Neural progenitor cell (in vitro differentiated cells): ENCODE data around the gene CCDC182. TPM values are rescaled to one million over a fixed set of nuclear protein-coding genes. Genes with fewer than 3 reads are reported as not detected.
A peak's percentile ranks its signal among the peaks of the same experiment; 100 is the strongest.

Experiments used
- DNase-seq: peaks from one replicate; pipeline ENCODE4 v3.0.0-alpha.2; 2016; ENCODE audit warnings: low spot score
- H2AFZ ChIP-seq: fragments of 200-600 bp; sonication (generic); replicated peaks from 2 replicates; pipeline ENCODE4 v1.6.1; 2016; ENCODE audit warnings: antibody characterized with exemption
- H3F3A ChIP-seq: fragments of 200-600 bp; sonication (generic); 2 replicates; pipeline ENCODE4 v1.6.1; 2016; ENCODE audit warnings: antibody characterized with exemption, low read depth
- H3K27ac ChIP-seq: fragments of 200-600 bp; sonication (generic); 2 replicates; pipeline ENCODE4 v1.5.1; 2016; ENCODE audit warnings: mild to moderate bottlenecking
- H3K27me3 ChIP-seq: fragments of 200-600 bp; sonication (generic); 2 replicates; pipeline ENCODE4 v1.6.1; 2016; ENCODE audit warnings: mild to moderate bottlenecking, moderate library complexity
- H3K36me3 ChIP-seq: fragments of 200-600 bp; sonication (generic); 2 replicates; pipeline ENCODE4 v1.5.1; 2016
- H3K4me1 ChIP-seq: fragments of 200-600 bp; sonication (generic); 2 replicates; pipeline ENCODE4 v1.6.1; 2016; ENCODE audit warnings: mixed run types
- H3K4me2 ChIP-seq: fragments of 200-600 bp; sonication (generic); 2 replicates; pipeline ENCODE4 v1.6.1; 2016
- H3K4me3 ChIP-seq: fragments of 200-600 bp; sonication (generic); 2 replicates; pipeline ENCODE4 v1.5.1; 2016
- H3K79me2 ChIP-seq: fragments of 200-600 bp; sonication (generic); 2 replicates; pipeline ENCODE4 v1.6.1; 2016; ENCODE audit warnings: low read depth
- H3K9ac ChIP-seq: fragments of 200-600 bp; sonication (generic); 2 replicates; pipeline ENCODE4 v1.6.1; 2016
- H3K9me3 ChIP-seq: fragments of 200-600 bp; sonication (generic); 2 replicates; pipeline ENCODE4 v1.5.1; 2016; ENCODE audit warnings: low read depth
- H4K20me1 ChIP-seq: fragments of 200-600 bp; sonication (generic); 2 replicates; pipeline ENCODE4 v1.6.1; 2016; ENCODE audit warnings: low read depth
- H3K27ac Mint-ChIP-seq: 3 replicates; pipeline ENCODE4 v1.8.0; 2021; ENCODE audit warnings: mixed read lengths
- H3K27me3 Mint-ChIP-seq: 2 replicates; pipeline ENCODE4 v1.8.0; 2022; ENCODE audit warnings: low read depth, mild to moderate bottlenecking, inconsistent platforms, moderate library complexity, mixed read lengths; ENCODE audit not compliant: insufficient read depth
- H3K36me3 Mint-ChIP-seq: 3 replicates; pipeline ENCODE4 v1.8.0; 2021; ENCODE audit warnings: mixed read lengths
- H3K4me1 Mint-ChIP-seq: 3 replicates; pipeline ENCODE4 v1.8.0; 2021; ENCODE audit warnings: mixed read lengths
- H3K4me3 Mint-ChIP-seq: 3 replicates; pipeline ENCODE4 v1.8.0; 2021; ENCODE audit warnings: mild to moderate bottlenecking, moderate library complexity, mixed read lengths
- H3K9me3 Mint-ChIP-seq: 3 replicates; pipeline ENCODE4 v1.8.0; 2020; ENCODE audit warnings: mixed read lengths
- CTCF ChIP-seq: fragments of 200-600 bp; sonication (generic); IDR thresholded peaks from 2 replicates; pipeline ENCODE4 v1.5.1; 2017; ENCODE audit warnings: antibody characterized with exemption, mild to moderate bottlenecking
- EZH2 ChIP-seq: fragments of 200-600 bp; sonication (generic); IDR thresholded peaks from 2 replicates; pipeline ENCODE4 v1.6.1; 2017; ENCODE audit warnings: antibody characterized with exemption, mild to moderate bottlenecking, moderate library complexity
- EZH2phosphoT487 ChIP-seq: fragments of 200-600 bp; sonication (generic); IDR thresholded peaks from 2 replicates; pipeline ENCODE4 v1.6.1; 2017; ENCODE audit warnings: antibody characterized with exemption
- total RNA-seq: library from RNA; depleted of rRNA; stranded (reverse); fragments of >200 nt; gene quantifications from 2 replicates; pipeline ENCODE4 v1.2.3, GENCODE V29; 2015; ENCODE audit warnings: low replicate concordance

Gene CCDC182
- total RNA-seq, 1 donor from 2014 or later: not detected

GRCh38 chr17:57726213-57726790 is 18.8 kb downstream of the CCDC182 start:
- Histone ChIP-seq H3F3A (no peaks in the 10 kb centered on the region), H3K9me3 (no peaks in the 10 kb centered on the region), H3K27ac (no peak overlapping the region), H3K9ac (no peak overlapping the region), H3K36me3 (no peaks in the 10 kb centered on the region), H4K20me1 (no peaks in the 10 kb centered on the region), H3K4me3 (no peak overlapping the region), H3K4me2 (no peak overlapping the region), H3K4me1 (peaks cover 6% of the 10 kb centered on the region), H2AFZ (no peak overlapping the region), H3K27me3 (no peaks in the 10 kb centered on the region), H3K79me2 (no peaks in the 10 kb centered on the region)
- peaks cover 8% of the 10 kb centered on the region for H3K27me3 Mint-ChIP-seq
- no peak overlapping the region for H3K4me3 Mint-ChIP-seq
- TF ChIP-seq EZH2 (no peak), CTCF (no peak), EZH2phosphoT487 (no peak)
- no peaks in the 10 kb centered on the region for H3K36me3 Mint-ChIP-seq
- peak overlapping the region; percentile 75 for H3K27ac Mint-ChIP-seq
- H3K4me1 Mint-ChIP-seq: peaks cover 49% of the 10 kb centered on the region
- H3K9me3 Mint-ChIP-seq: no peaks in the 10 kb centered on the region
- no peak for DNase-seq

DNA sequence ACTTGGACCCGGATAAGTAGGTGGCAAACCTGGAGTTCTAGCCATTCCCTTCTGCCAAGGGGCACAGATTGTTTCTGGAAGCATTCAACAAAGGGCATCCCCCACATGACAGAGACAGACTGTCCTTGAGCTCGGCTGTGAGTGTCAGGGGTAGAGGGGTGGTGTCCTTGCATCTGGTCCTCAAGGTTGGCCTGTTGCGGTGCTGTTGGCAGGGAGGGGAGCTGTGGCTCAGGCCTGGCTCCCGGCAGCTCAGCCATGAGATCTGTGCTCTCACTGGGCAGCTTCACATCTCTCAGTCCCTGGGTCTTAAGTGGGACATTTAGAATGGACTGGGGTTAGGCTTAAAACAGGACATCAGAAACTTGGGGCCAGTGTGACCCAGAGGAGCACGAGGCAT is 20.4 kb downstream of the CCDC182 start:
- peak overlapping the region; percentile 7 for H3K27ac Mint-ChIP-seq
- peaks cover 49% of the 10 kb centered on the region for H3K4me1 Mint-ChIP-seq
- no peaks in the 10 kb centered on the region for H3K79me2 ChIP-seq
- H3K4me1 ChIP-seq: peaks cover 6% of the 10 kb centered on the region
- H2AFZ ChIP-seq: no peak overlapping the region
- H3K9me3 ChIP-seq: no peaks in the 10 kb centered on the region
- no peaks in the 10 kb centered on the region for H3K9me3 Mint-ChIP-seq
- no peaks in the 10 kb centered on the region for H3K36me3 Mint-ChIP-seq
- no peak overlapping the region for H3K4me3 Mint-ChIP-seq
- H3K4me2 ChIP-seq: no peak overlapping the region
- no peak overlapping the region for H3K4me3 ChIP-seq
- no peaks in the 10 kb centered on the region for H3F3A ChIP-seq
- no peaks in the 10 kb centered on the region for H3K27me3 ChIP-seq
- TF ChIP-seq EZH2phosphoT487 (no peak), EZH2 (no peak), CTCF (no peak)
- no peak overlapping the region for H3K27ac ChIP-seq
- peaks cover 8% of the 10 kb centered on the region for H3K27me3 Mint-ChIP-seq
- no peaks in the 10 kb centered on the region for H3K36me3 ChIP-seq
- H3K9ac ChIP-seq: no peak overlapping the region
- DNase-seq: no peak
- H4K20me1 ChIP-seq: no peaks in the 10 kb centered on the region

GRCh38 chr17:57724026-57724728 is 20.9 kb downstream of the CCDC182 start:
- Histone ChIP-seq H3K4me1 (peaks cover 6% of the 10 kb centered on the region), H4K20me1 (no peaks in the 10 kb centered on the region), H2AFZ (no peak overlapping the region), H3K27ac (no peak overlapping the region), H3K4me3 (no peak overlapping the region), H3K79me2 (no peaks in the 10 kb centered on the region), H3K27me3 (no peaks in the 10 kb centered on the region), H3K36me3 (no peaks in the 10 kb centered on the region), H3K9me3 (no peaks in the 10 kb centered on the region), H3K9ac (no peak overlapping the region), H3K4me2 (no peak overlapping the region), H3F3A (no peaks in the 10 kb centered on the region)
- no peaks in the 10 kb centered on the region for H3K9me3 Mint-ChIP-seq
- H3K36me3 Mint-ChIP-seq: no peaks in the 10 kb centered on the region
- H3K27ac Mint-ChIP-seq: peak overlapping the region; percentile 47
- H3K27me3 Mint-ChIP-seq: peaks cover 8% of the 10 kb centered on the region
- H3K4me1 Mint-ChIP-seq: peaks cover 52% of the 10 kb centered on the region
- no peak for DNase-seq
- H3K4me3 Mint-ChIP-seq: no peak overlapping the region
- no peak for TF ChIP-seq EZH2
- TF ChIP-seq CTCF: no peak
- no peak for TF ChIP-seq EZH2phosphoT487
